ENCODE measurements around the gene KBTBD7. TPM values are rescaled to one million over a fixed set of nuclear protein-coding genes. Genes with fewer than 3 reads are reported as not detected.
"Not testable (repeated sequence)": the region's sequence is repeated elsewhere in the genome, so short reads cannot be mapped to it uniquely, and the experiment has no call there.

KBTBD7 gene
- total RNA-seq, 2 experiments from 2014 or later, result 3.7 to 4.5 TPM

GRCh38 chr13:41196011-41196410 is 1.6 kb upstream of the KBTBD7 start:
- DNase-seq (no peak), ATAC-seq (no peak)
- no peaks in the 10 kb centered on the region for H3K9me3 Mint-ChIP-seq (ENCODE audit: low read depth)
- peaks cover 38% of the 10 kb centered on the region for H3K4me1 Mint-ChIP-seq
- peaks cover 14% of the 10 kb centered on the region for H3K36me3 Mint-ChIP-seq (ENCODE audit: low read depth)
- no peak overlapping the region for H3K27ac Mint-ChIP-seq
- ChIA-PET POLR2A (interaction anchor here (1.2 kb wide), 1 partner anchor 136 kb away, joined by 3 read pairs; no protein-coding TSS in a partner anchor), CTCF (interaction anchor here (0.6 to 1.5 kb wide), 5 partner anchors 27 to 382 kb away, joined by 3 to 4 read pairs (median 3); partner anchors contain the start of gene KBTBD6)
- H3K4me3 Mint-ChIP-seq, result no peak overlapping the region
- H3K27me3 Mint-ChIP-seq, result no peaks in the 10 kb centered on the region
- intact Hi-C loops (cut with DNase I, micrococcal nuclease), result no loop called here

- peak overlapping the region; percentile 83 for H3K4me3 Mint-ChIP-seq
- peak overlapping the region; percentile 98 for H3K27ac Mint-ChIP-seq
- peaks cover 28% of the 10 kb centered on the region for H3K36me3 Mint-ChIP-seq (ENCODE audit: low read depth)
- DNase-seq (no peak), ATAC-seq (no peak)
- H3K9me3 Mint-ChIP-seq (ENCODE audit: low read depth), result no peaks in the 10 kb centered on the region
- CTCF ChIA-PET, result interaction anchor here (0.7 to 1.1 kb wide), 3 partner anchors 55 to 100 kb away, joined by 3 read pairs; no protein-coding TSS in a partner anchor
- POLR2A ChIA-PET, result interaction anchor here (0.6 kb wide), 1 partner anchor 35 kb away, joined by 3 read pairs; no protein-coding TSS in a partner anchor
- intact Hi-C loops (cut with DNase I, micrococcal nuclease), result loop anchor here in 1 of 2 experiments (5.0 kb wide), 1 partner anchor 264 kb away; the partner anchor contains the start of gene RGCC
- H3K27me3 Mint-ChIP-seq, result no peaks in the 10 kb centered on the region
- H3K4me1 Mint-ChIP-seq, result peaks cover 43% of the 10 kb centered on the region
Measured at GRCh38 chr13:41193469-41193868, 900 bp downstream of the KBTBD7 start.

- ATAC-seq, result no peak
- Mint-ChIP-seq H3K9me3 (ENCODE audit: low read depth) (no peaks in the 10 kb centered on the region), H3K4me1 (peaks cover 33% of the 10 kb centered on the region), H3K27ac (no peak overlapping the region), H3K4me3 (no peak overlapping the region), H3K36me3 (ENCODE audit: low read depth) (peaks cover 25% of the 10 kb centered on the region), H3K27me3 (no peaks in the 10 kb centered on the region)
- no peak for DNase-seq
- POLR2A ChIA-PET, result no interaction called here
- intact Hi-C loops (cut with DNase I, micrococcal nuclease), result no loop called here
- CTCF ChIA-PET, result no interaction called here
Measured at GRCh38 chr13:41188584-41188983, 5.8 kb downstream of the KBTBD7 start.

- H3K4me1 Mint-ChIP-seq, result peaks cover 14% of the 10 kb centered on the region
- no peaks in the 10 kb centered on the region for H3K9me3 Mint-ChIP-seq (ENCODE audit: low read depth)
- no peak for DNase-seq
- H3K4me3 Mint-ChIP-seq, result no peak overlapping the region
- intact Hi-C loops (cut with DNase I, micrococcal nuclease), result no loop called here
- ChIA-PET POLR2A (no interaction called here), CTCF (interaction anchor here (0.9 to 1.0 kb wide), 2 partner anchors 28 to 125 kb away, joined by 3 to 4 read pairs; partner anchors contain the start of gene WBP4)
- H3K36me3 Mint-ChIP-seq (ENCODE audit: low read depth), result peaks cover 15% of the 10 kb centered on the region
- H3K27me3 Mint-ChIP-seq, result no peaks in the 10 kb centered on the region
- no peak for ATAC-seq
- H3K27ac Mint-ChIP-seq, result no peak overlapping the region
Measured at GRCh38 chr13:41186481-41186880, 7.9 kb downstream of the KBTBD7 start.

GRCh38 chr13:41182231-41182630 is 12.1 kb downstream of the KBTBD7 start:
- intact Hi-C loops (cut with DNase I, micrococcal nuclease), result no loop called here
- ATAC-seq, result no peak
- H3K36me3 Mint-ChIP-seq (ENCODE audit: low read depth), result peaks cover 1% of the 10 kb centered on the region
- CTCF ChIA-PET, result no interaction called here
- peaks cover 16% of the 10 kb centered on the region for H3K4me1 Mint-ChIP-seq
- POLR2A ChIA-PET, result no interaction called here
- DNase-seq, result no peak
- no peak overlapping the region for H3K27ac Mint-ChIP-seq
- no peak overlapping the region for H3K4me3 Mint-ChIP-seq
- H3K27me3 Mint-ChIP-seq, result no peaks in the 10 kb centered on the region
- peaks cover 2% of the 10 kb centered on the region for H3K9me3 Mint-ChIP-seq (ENCODE audit: low read depth)

- intact Hi-C loops (cut with DNase I, micrococcal nuclease), result loop anchor here in 1 of 2 experiments (1.0 to 5.0 kb wide), 2 partner anchors 15 to 738 kb away; partner anchors contain the start of gene KBTBD7
- H3K4me1 Mint-ChIP-seq, result peaks cover 16% of the 10 kb centered on the region
- CTCF ChIA-PET, result interaction anchor here (0.7 to 1.5 kb wide), 3 partner anchors 11 to 37 kb away, joined by 4 to 5 read pairs (median 5); no protein-coding TSS in a partner anchor
- no peak overlapping the region for H3K4me3 Mint-ChIP-seq
- DNase-seq (peak; percentile 20), ATAC-seq (peak; percentile 79)
- H3K36me3 Mint-ChIP-seq (ENCODE audit: low read depth), result peaks cover 12% of the 10 kb centered on the region
- peak overlapping the region; percentile 66 for H3K27ac Mint-ChIP-seq
- POLR2A ChIA-PET, result interaction anchor here (0.6 kb wide), 1 partner anchor 119 kb away, joined by 3 read pairs; the partner anchor contains the start of gene WBP4
- no peaks in the 10 kb centered on the region for H3K27me3 Mint-ChIP-seq
- H3K9me3 Mint-ChIP-seq (ENCODE audit: low read depth), result peaks cover 13% of the 10 kb centered on the region
Measured at GRCh38 chr13:41179593-41180250, 14.6 kb downstream of the KBTBD7 start.

GRCh38 chr13:41178040-41178439 is 16.3 kb downstream of the KBTBD7 start:
- peak; percentile 43 for ATAC-seq
- Mint-ChIP-seq H3K4me1 (peaks cover 16% of the 10 kb centered on the region), H3K27ac (no peak overlapping the region), H3K27me3 (no peaks in the 10 kb centered on the region), H3K9me3 (ENCODE audit: low read depth) (peaks cover 13% of the 10 kb centered on the region), H3K4me3 (no peak overlapping the region), H3K36me3 (ENCODE audit: low read depth) (peaks cover 14% of the 10 kb centered on the region)
- ChIA-PET POLR2A (no interaction called here), CTCF (no interaction called here)
- intact Hi-C loops (cut with DNase I, micrococcal nuclease), result loop anchor here in 1 of 2 experiments (5.0 kb wide), 1 partner anchor 739 kb away; no protein-coding TSS in a partner anchor
- no peak for DNase-seq

GRCh38 chr13:41177616-41178015 is 16.8 kb downstream of the KBTBD7 start:
- intact Hi-C loops (cut with DNase I, micrococcal nuclease), result loop anchor here in 1 of 2 experiments (5.0 kb wide), 1 partner anchor 740 kb away; no protein-coding TSS in a partner anchor
- peaks cover 16% of the 10 kb centered on the region for H3K9me3 Mint-ChIP-seq (ENCODE audit: low read depth)
- no peak overlapping the region for H3K27ac Mint-ChIP-seq
- no peak for DNase-seq
- ChIA-PET CTCF (no interaction called here), POLR2A (no interaction called here)
- H3K4me3 Mint-ChIP-seq, result no peak overlapping the region
- no peaks in the 10 kb centered on the region for H3K27me3 Mint-ChIP-seq
- ATAC-seq, result no peak
- peaks cover 16% of the 10 kb centered on the region for H3K36me3 Mint-ChIP-seq (ENCODE audit: low read depth)
- H3K4me1 Mint-ChIP-seq, result peaks cover 16% of the 10 kb centered on the region

GRCh38 chr13:41175576-41175975 is 18.8 kb downstream of the KBTBD7 start:
- DNase-seq, ATAC-seq, POLR2A ChIA-PET, CTCF ChIA-PET, H3K27ac Mint-ChIP-seq, H3K4me3 Mint-ChIP-seq, H3K27me3 Mint-ChIP-seq: not testable (repeated sequence)
- Mint-ChIP-seq H3K4me1 (peaks cover 15% of the 10 kb centered on the region), H3K9me3 (ENCODE audit: low read depth) (peaks cover 16% of the 10 kb centered on the region), H3K36me3 (ENCODE audit: low read depth) (peaks cover 16% of the 10 kb centered on the region)
- intact Hi-C loops (cut with DNase I, micrococcal nuclease), result loop anchor here in 1 of 2 experiments (5.0 kb wide), 1 partner anchor 742 kb away; no protein-coding TSS in a partner anchor

GRCh38 chr13:41162151-41162550 is 32.2 kb downstream of the KBTBD7 start:
- POLR2A ChIA-PET, result no interaction called here
- H3K27ac Mint-ChIP-seq, result no peak overlapping the region
- no peaks in the 10 kb centered on the region for H3K36me3 Mint-ChIP-seq (ENCODE audit: low read depth)
- DNase-seq (no peak), ATAC-seq (no peak)
- H3K27me3 Mint-ChIP-seq, result no peaks in the 10 kb centered on the region
- CTCF ChIA-PET, result interaction anchor here (1.4 kb wide), 1 partner anchor 17 kb away, joined by 4 read pairs; no protein-coding TSS in a partner anchor
- no peaks in the 10 kb centered on the region for H3K9me3 Mint-ChIP-seq (ENCODE audit: low read depth)
- intact Hi-C loops (cut with DNase I, micrococcal nuclease), result no loop called here
- no peak overlapping the region for H3K4me3 Mint-ChIP-seq
- H3K4me1 Mint-ChIP-seq, result peaks cover 2% of the 10 kb centered on the region

- ChIA-PET CTCF (interaction anchor here (1.0 kb wide), 1 partner anchor 104 kb away, joined by 3 read pairs; no protein-coding TSS in a partner anchor), POLR2A (interaction anchor here (0.7 kb wide), 1 partner anchor 85 kb away, joined by 3 read pairs; no protein-coding TSS in a partner anchor)
- Mint-ChIP-seq H3K27ac (no peak overlapping the region), H3K4me1 (peaks cover 2% of the 10 kb centered on the region), H3K27me3 (no peaks in the 10 kb centered on the region), H3K36me3 (ENCODE audit: low read depth) (no peaks in the 10 kb centered on the region), H3K4me3 (no peak overlapping the region), H3K9me3 (ENCODE audit: low read depth) (no peaks in the 10 kb centered on the region)
- intact Hi-C loops (cut with DNase I, micrococcal nuclease), result no loop called here
- DNase-seq, result no peak
- no peak for ATAC-seq
Measured at GRCh38 chr13:41159174-41159573, 35.2 kb downstream of the KBTBD7 start.
